ENCODE results near the gene GOLIM4.
A peak's percentile ranks its signal among the peaks of the same experiment; 100 is the strongest.

The GOLIM4 gene

GRCh38 chr3:168102735-168103410 lies 7.1 kb upstream of the GOLIM4 start:
- no peak for DNase-seq (ENCODE audit: low read depth, low spot score)
- H3K4me3 ChIP-seq (ENCODE audit: low read length), result no peak overlapping the region

GRCh38 chr3:168100777-168101492 lies 5.2 kb upstream of the GOLIM4 start:
- no peak overlapping the region for H3K4me3 ChIP-seq (ENCODE audit: low read length)
- DNase-seq (ENCODE audit: low read depth, low spot score), result no peak

GRCh38 chr3:168097381-168097780 lies 1.7 kb upstream of the GOLIM4 start:
- no peak for DNase-seq (ENCODE audit: low read depth, low spot score)
- no peak overlapping the region for H3K4me3 ChIP-seq (ENCODE audit: low read length)

GRCh38 chr3:168096210-168096652 lies 507 bp upstream of the GOLIM4 start:
- DNase-seq (ENCODE audit: low read depth, low spot score), result no peak
- no peak overlapping the region for H3K4me3 ChIP-seq (ENCODE audit: low read length)

GRCh38 chr3:168094877-168095610 lies 680 bp downstream of the GOLIM4 start:
- H3K4me3 ChIP-seq (ENCODE audit: low read length), result no peak overlapping the region
- no peak for DNase-seq (ENCODE audit: low read depth, low spot score)

GRCh38 chr3:168094580-168094876 lies 1.2 kb downstream of the GOLIM4 start:
- DNase-seq (ENCODE audit: low read depth, low spot score), result no peak
- H3K4me3 ChIP-seq (ENCODE audit: low read length), result no peak overlapping the region

- DNase-seq (ENCODE audit: low read depth, low spot score), result no peak
- H3K4me3 ChIP-seq (ENCODE audit: low read length), result no peak overlapping the region
Observed at GRCh38 chr3:168093790-168094189, 1.9 kb downstream of the GOLIM4 start.

GRCh38 chr3:168093229-168093628 lies 2.5 kb downstream of the GOLIM4 start:
- no peak overlapping the region for H3K4me3 ChIP-seq (ENCODE audit: low read length)

GRCh38 chr3:168091941-168092340 lies 3.8 kb downstream of the GOLIM4 start:
- no peak overlapping the region for H3K4me3 ChIP-seq (ENCODE audit: low read length)
- no peak for DNase-seq (ENCODE audit: low read depth, low spot score)

More at GRCh38 chr3:168093229-168093628, 2.5 kb downstream of the GOLIM4 start:
- DNase-seq (ENCODE audit: low read depth, low spot score), result no peak

- DNase-seq (ENCODE audit: low read depth, low spot score), result no peak
- no peak overlapping the region for H3K4me3 ChIP-seq (ENCODE audit: low read length)
Observed at GRCh38 chr3:168091302-168091858, 4.3 kb downstream of the GOLIM4 start.

- DNase-seq (ENCODE audit: low read depth, low spot score), result no peak
- no peak overlapping the region for H3K4me3 ChIP-seq (ENCODE audit: low read length)
Observed at GRCh38 chr3:168090306-168091085, 5.2 kb downstream of the GOLIM4 start.

- DNase-seq (ENCODE audit: low read depth, low spot score), result no peak
- no peak overlapping the region for H3K4me3 ChIP-seq (ENCODE audit: low read length)
Observed at GRCh38 chr3:168089179-168089771, 6.4 kb downstream of the GOLIM4 start.

- DNase-seq (ENCODE audit: low read depth, low spot score), result peak; percentile 18
- H3K4me3 ChIP-seq (ENCODE audit: low read length), result no peak overlapping the region
Observed at GRCh38 chr3:168088106-168088720, 7.5 kb downstream of the GOLIM4 start.

GRCh38 chr3:168087539-168087938 lies 8.2 kb downstream of the GOLIM4 start:
- no peak overlapping the region for H3K4me3 ChIP-seq (ENCODE audit: low read length)
- DNase-seq (ENCODE audit: low read depth, low spot score), result no peak

- no peak overlapping the region for H3K4me3 ChIP-seq (ENCODE audit: low read length)
- no peak for DNase-seq (ENCODE audit: low read depth, low spot score)
Observed at GRCh38 chr3:168086541-168087260, 9.0 kb downstream of the GOLIM4 start.

- no peak overlapping the region for H3K4me3 ChIP-seq (ENCODE audit: low read length)
- DNase-seq (ENCODE audit: low read depth, low spot score), result no peak
Observed at GRCh38 chr3:168085491-168086119, 10.1 kb downstream of the GOLIM4 start.

GRCh38 chr3:168083906-168084305 lies 11.8 kb downstream of the GOLIM4 start:
- no peak overlapping the region for H3K4me3 ChIP-seq (ENCODE audit: low read length)
- no peak for DNase-seq (ENCODE audit: low read depth, low spot score)
